Measurements from ENCODE around the gene UBXN7.

- TF ChIP-seq, protein P1, sequence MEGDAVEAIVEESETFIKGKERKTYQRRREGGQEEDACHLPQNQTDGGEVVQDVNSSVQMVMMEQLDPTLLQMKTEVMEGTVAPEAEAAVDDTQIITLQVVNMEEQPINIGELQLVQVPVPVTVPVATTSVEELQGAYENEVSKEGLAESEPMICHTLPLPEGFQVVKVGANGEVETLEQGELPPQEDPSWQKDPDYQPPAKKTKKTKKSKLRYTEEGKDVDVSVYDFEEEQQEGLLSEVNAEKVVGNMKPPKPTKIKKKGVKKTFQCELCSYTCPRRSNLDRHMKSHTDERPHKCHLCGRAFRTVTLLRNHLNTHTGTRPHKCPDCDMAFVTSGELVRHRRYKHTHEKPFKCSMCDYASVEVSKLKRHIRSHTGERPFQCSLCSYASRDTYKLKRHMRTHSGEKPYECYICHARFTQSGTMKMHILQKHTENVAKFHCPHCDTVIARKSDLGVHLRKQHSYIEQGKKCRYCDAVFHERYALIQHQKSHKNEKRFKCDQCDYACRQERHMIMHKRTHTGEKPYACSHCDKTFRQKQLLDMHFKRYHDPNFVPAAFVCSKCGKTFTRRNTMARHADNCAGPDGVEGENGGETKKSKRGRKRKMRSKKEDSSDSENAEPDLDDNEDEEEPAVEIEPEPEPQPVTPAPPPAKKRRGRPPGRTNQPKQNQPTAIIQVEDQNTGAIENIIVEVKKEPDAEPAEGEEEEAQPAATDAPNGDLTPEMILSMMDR (IDR thresholded peaks at IDR 0.05), result no peak
- no peak for TF ChIP-seq POLR2A (IDR thresholded peaks at IDR 0.05)
These were observed 25.3 kb downstream of the UBXN7 start for GRCh38 chr3:196406811-196407470.

Measured in gastroesophageal sphincter (tissue), 3 donors.